CD4-positive, alpha-beta T cell treated with Interleukin-17A for 1 hour (primary cell): ENCODE measurements around the gene RGS6.
A peak's percentile ranks its signal among the peaks of the same experiment; 100 is the strongest.

Experiments
- DNase-seq: peaks from one replicate; pipeline ENCODE4 v3.0.0-alpha.2; 2020

Gene RGS6

DNA sequence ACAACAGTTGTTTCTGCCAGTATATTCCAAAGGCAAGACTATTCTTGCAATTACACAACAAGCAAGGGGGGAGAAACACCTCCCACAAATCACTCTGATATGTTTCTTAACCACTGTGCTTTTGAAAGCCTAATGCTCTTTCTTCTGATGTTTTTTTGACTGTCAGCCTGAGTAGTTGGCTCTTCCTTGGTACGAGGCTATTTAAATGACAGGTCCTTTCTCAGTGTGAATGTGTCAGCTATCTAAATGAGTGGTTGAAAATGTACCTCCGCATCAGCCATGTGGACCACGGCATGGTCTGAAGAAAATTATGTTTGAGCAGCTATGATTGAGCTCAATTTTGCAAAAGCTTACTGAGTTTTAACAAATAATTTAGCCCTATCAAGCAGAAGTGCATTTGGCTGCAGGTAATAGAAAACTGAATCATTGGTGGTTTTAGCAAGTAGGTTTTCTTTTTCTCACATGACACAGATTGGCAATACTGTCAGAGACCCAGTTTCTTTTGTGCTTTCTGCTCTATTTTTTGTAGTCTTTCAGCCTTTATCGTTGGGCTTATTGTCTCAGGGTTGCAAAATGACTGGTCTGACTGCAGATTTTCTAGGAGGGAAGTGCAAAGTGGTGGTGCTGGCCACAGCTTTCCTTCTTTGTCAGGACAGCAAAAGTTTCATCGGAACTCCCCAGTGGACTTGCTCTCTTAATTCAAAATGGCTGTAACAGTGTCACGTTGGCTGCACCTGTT lies 162.8 kb downstream of the RGS6 start:
- no peak for DNase-seq

DNA sequence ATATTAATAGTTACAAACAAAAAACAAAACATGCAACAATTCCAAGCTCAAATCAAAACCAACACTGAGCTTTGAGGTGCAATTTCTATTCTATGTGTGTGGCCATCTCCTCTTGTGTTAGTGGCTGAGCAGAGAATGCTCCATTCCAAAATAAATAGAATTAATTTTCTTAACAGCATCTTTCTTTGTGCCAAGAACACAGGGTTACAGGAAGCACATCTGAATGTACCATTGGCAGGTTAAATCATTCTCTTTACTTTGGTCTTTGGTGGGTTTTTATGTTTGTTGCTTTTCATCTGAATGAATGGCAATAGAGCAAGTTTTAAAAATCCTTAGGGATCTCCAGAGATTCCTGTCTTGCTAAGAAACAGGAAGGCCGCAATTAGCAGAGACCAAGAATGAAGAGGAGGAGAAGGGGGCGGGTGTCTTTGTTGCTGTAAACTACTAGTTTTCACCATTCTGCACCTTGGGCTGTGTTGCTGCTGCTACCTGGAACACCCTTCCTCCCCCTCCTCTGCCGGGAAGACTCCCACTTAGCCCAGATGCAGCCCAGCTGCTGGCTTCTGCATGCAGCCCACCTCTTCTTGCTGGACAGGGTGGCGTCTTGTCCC lies 165.0 kb downstream of the RGS6 start:
- no peak for DNase-seq

DNA sequence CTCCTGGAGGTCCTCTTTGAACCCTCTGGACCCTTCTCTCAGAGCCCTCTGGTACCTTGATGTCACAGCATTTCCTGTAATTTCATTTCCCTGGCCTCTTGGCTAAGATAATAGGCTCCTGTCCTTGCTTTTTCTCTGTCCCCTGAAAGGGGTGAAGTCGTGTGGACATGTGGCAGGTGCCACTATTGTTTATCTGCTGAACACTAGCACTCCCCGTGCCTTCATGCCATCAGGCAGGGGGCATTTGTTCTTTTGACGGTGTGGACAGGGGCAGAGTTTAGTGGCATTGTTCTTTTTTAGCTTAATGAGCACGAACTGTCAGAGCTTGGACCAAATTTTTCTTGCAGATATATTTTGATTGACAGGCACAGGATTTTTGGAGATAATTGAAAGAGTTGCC lies 166.0 kb downstream of the RGS6 start:
- no peak for DNase-seq

DNA sequence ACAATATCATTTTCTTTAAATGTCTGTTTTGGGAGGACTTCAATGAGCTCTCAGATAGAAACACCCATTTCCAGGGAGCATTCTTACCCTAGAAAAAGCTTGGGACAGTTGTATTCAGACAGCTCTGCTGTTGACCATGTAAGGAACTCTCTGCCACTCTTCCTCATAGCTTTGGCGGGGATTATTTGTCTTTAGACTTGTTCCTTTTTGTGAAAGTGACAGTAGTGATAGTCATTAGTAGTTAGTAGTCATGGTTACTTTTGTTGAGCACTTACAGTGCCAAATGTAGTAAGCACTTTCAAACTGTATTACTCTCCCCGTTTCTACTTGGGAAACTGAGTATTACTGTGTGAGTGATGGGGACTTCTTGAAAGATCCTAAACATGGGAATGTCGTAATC lies 167.3 kb downstream of the RGS6 start:
- no peak for DNase-seq

DNA sequence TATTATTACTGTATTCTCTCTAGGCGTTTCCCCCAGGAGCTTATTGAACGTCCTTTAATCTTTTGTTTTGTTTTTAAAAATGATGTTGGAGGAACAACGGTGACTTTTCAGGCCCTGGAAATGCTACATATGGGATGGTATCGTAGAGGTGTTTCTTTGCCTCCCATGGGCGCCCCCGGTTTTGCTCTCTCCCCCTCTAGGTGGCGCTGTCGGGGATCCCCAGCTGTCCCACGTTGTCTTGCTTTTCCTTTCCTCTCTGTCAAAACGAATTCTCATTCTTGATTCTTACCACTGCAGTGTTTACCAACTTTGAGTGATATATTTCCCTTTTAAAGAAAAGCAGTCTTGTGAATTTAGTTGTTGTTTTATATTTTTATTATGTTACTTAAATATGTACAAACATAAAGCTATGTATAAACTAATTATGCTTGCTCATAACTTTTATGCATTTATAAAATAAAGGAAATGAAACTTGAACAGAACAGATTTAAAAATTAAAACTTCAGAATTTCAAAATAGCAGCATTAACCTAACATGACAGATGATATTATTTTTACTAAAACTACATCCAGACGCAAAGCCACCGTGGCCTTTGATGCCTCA lies 171.9 kb downstream of the RGS6 start:
- peak; percentile 9 for DNase-seq

DNA sequence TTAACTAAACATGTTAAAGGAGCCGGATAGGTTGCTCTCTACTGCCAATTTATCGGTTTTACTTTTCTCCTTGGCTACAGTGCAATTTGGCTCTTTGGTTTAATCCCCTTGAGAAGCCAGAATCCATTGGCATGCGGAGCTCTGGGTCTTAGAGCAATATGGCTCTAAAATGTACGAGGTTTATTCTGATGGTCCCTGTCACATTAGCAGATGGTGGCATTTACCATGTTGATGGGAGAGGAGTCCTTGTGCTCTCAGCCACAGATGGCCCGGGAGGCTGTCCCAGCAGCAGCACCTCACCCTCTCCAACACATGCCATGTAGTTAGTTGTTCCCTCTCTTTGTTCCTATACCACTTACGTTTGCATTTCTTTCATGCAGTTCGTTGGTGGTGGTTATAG lies 179.7 kb downstream of the RGS6 start:
- no peak for DNase-seq

DNA sequence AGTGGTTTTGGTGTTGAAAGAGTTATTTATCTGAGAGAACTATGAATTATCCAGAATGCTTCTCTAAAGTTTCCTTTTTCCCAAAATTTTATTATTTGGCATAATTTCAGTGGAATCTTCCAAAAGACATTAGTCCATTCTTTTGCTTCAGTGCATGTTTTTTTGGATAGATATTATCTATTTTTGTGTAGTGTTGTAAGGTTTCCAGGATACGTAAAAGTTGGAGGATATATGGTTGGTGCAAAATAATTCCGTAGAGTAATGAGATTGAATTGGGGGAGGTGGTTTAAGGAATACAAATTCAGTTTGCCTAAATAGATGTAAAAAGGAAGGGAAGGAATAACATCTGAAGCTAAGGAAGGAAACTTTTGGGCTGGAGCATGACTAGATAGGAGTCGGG lies 186.6 kb downstream of the RGS6 start:
- no peak for DNase-seq

DNA sequence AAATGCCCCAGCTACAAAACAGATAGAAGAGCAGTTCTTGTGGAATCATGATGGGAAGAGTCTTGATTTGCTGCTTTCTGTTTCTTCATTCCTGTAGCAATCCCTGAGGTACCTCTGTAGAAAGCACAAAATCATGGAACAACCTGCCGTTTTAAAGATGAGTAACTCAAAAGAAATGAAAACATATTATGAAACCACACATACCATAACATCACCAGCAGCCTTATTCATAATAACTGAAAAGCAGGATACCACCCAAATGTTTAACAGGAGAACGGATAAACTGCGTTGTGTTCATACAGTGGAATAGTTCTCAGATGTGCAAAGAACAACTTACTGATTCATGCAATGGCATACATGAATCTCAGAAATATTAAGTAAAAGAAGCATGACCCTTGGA lies 188.1 kb downstream of the RGS6 start:
- DNase-seq = no peak

DNA sequence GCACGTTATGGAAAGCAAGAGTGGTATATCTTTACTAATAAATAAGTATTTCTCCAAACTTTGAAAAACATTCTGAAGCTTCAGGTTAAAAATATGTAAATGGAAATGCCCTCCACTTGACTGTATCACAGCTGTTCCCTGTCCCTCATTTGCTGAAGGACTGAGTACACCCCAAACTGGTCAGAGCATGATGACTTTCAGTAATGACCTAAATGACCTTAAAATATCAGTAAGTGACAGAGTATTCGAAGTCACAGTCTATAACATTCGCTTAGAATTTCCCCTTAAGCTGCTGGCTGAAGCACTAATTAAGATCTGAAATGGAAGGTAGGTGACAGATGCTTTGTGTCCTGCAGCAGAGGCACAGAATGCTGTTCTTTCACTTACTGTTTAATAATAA lies 191.5 kb downstream of the RGS6 start:
- DNase-seq = no peak

DNA sequence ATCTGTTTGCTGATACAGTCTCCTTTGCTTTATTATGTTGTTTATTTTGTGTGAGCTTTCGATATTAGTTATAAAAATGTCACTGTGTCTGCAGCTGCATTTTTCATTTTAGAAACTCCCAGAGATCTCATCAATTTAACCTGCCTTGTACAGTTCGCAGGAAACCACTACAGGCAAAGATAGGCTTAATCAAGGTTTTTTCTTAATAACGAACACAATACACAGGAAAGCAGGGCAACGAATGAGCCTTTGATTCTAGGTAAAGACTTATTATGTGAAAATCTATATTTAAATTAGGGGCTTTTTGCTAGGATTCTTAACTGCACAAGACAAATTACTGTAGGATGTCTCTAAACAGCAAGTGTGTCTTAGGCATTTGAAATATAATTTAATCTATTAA lies 191.9 kb downstream of the RGS6 start:
- DNase-seq = no peak

DNA sequence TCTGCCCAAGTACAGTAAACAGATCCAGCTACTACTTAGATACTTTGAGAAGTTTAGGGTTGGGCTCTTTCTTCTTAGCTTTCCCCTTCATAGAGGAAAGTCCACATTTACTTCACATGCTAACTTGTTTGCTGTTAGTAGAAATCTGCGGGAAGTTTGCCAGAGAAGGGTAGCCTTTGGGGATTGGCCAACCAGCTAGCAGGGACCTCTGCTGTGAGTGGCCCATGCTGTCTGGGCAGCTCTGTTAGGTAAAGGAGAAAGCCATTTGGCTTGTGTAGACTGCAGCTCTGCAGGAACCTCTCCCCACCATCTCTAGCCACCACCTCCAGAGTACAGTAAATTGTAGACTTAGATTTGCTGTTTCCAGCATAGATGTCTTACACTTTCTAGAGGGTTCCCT lies 193.9 kb downstream of the RGS6 start:
- DNase-seq = no peak

DNA sequence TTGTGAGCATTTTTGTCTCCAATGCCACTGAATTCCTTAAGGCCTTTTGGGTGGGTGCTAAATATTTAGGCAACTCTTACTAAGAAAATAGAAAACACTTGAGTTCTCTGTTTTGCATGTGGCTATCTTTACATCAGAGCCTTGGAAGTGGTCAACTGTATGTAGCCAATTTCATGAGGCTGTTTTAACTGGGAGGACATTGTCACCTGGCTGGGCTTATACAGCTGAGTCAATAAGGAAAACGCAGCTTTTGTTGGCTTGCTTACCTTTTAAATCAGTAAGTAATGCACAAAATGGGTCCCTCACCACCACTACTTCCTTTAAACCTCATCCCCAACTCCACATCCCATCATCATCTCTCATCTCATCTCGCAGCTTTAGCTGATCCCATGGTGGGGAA lies 194.3 kb downstream of the RGS6 start:
- no peak for DNase-seq

DNA sequence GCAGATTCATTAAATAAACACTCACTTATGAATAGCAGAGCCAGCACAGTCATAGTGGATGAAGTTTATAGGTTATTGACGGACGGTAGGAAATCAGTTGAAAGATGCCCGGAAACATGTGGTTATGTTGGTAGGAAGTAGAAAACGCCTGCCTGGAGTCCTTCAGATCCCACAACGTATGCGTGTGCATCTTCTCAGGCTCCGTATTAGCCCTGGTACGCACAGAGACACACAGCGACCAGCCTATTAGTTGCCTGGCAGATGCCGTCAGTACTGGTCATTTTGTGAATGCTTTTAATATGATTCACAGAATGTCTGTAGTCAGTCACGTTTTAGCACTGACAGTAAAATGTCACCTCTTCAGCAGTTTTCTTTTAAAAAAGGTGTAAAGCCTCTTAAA lies 196.4 kb downstream of the RGS6 start:
- no peak for DNase-seq

DNA sequence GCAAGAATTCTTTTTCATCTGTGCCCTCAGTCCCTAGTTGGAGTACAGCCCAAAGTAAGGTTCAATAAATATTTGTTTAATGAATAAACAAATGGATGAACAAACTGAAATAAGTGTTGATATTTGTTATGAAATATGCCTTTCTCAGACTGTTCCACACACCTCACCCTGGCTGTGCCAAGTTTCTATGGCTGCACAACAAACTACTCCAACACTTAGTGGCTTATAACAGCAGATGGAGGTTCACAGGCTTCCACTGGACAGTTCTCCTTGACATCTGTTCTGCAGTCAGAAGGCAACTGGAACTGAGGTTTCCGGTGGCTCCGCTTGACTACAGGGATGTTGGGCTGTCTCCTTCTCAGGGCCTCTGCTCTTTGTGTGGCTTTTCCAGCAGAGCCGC lies 197.1 kb downstream of the RGS6 start:
- DNase-seq = no peak

DNA sequence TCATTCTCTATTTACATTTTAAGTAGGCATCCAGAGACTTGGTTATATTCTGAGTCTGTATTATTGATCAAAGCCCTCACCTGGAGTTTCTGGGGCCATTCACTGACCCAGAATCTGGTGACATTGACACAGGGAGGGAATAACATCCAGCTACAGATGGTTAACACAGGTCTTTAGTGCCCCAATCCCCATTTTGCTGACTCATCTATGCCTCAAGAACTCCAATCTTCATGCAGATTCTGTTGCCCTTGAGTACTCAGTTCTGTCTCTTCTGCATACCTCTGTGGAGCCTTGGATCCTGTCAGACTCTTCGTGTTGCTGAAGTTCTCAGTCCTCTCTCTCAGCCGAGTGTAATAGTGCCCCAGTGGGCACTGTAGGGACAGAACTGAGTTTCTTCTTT lies 208.9 kb downstream of the RGS6 start:
- DNase-seq = no peak

DNA sequence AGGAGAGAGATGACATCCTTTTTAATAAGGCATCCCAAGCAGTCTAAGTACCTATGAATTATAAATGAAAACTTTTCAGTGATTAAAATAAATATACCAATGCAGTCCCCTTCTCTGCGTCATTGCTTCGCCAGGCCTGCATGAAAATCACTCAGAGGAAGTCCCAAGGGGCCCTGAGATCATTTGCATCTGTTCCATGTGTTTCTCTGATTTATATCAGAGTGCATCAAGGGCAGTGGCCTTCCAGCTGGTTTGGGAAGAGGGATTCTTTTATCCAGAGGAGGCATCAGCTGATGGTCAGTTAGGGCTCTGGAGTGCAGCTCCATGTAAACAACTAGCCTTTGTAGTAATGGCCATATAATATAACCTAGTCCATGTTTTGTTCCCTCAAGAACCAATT lies 210.1 kb downstream of the RGS6 start:
- no peak for DNase-seq

DNA sequence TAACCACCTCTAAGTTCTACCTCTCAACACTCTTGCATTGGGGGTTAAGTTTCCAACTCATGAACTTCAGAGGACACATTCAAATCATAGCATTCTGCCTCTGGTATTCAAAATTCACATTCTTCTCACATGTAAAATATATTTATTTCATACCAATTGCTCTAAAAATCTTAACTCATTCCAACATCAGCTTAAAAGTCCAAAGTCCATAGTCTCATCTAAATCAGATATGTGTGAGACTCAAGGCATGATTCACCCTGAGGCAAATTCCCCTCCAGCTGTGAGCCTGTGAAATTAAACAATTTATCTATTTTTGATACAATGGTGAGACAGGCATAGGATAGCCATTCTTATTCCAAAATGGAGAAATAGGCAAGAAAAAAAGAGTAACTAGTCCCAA lies 214.0 kb downstream of the RGS6 start:
- DNase-seq = no peak

DNA sequence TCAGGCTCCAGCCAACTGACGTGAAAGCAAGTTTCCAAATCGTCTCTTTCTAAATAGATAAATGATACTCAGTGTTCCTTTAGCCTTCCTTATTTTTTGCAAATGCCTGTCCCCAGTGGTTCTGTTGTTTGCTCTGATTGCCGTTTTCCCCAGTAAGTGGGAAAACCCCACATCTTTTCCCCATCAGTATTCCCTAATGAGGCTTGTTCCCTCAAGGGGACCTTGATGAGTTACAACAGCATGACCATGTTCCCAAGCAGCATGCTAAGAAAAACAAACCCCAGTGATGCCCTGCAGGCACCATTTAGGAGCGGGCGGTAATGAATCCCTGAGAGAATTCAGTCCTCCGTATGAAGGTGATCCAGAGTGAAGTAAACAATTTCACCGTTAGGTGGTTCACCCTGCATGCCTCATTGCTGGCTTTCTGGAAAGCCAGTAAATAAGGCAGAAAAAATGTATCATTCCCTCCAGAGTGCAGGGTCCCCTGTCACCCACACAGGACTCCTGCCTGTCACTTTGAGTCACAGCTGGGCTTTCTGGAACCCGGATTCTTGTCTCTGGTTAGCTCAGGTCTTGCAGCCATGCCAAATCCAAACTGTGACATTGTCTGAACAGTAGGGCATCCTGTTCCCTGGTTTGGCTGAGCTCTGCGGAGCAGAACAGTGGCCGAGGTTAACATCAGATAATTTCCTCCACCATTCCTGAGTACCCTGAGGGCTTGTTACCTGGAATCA lies 222.6 kb downstream of the RGS6 start:
- DNase-seq = no peak

DNA sequence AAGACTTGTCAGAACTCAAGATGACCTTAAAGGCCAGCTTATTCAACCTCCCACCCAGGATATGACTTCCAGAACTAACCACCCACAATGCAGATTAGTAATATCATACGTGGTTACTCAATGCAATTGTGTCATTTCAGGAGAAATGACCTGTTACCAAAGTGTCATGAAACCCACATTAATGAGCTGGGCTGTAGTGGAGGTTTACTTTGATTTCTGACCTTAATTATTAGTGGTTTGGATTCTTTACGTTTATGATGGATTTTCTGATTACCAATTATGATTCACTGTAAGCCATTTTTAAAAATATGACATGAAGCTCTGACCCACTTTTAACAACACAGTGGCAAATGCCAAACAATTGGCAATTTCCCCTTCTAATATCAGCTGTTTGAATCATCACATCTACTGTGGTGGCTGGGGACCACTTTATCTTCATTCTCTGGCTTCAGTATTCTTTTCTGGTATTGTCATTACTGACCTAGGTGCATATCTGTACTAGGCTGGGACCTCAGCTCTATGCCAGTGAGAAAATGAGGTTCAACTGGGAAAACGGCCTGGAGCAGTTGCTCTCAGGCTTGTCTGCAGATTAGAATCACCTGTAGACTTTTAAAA lies 223.3 kb downstream of the RGS6 start:
- DNase-seq = no peak

DNA sequence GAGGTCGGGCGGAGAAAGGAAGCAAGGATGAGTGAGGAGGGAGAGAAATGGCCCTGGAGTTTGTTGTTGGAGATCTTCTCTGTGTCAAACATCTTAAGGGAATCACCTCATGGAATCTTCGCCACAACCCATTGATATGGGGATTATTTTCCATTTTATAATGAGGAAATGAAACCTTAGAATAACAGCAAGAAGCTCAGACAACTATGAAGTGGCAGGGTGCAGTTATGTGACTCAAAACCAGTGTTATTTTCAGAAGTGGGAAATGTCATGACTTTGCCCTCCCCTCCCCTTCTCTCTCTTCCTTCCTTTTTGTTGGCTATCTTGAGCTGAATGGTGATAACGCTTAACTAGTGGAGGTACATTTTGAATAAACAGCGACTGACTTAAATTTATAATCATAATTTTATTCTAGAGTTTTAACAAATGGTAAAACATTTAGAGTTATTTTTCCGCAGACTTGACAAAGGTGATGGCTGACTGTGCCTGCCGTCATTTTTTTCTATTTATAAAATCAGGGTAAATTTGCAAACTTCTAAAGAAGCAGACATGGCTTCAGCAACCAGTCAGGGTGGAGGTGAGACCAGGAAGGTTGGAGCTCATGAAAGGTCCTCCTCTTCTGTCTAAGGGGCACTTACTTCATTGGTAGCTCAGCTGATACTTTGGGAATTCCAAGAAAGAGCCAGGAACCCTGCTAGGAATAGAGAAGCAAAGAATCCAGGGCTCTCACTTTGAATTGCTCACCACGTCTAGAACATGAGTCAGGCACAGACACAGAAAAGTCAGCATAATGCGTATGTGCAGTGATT lies 232.4 kb downstream of the RGS6 start:
- DNase-seq = no peak

DNA sequence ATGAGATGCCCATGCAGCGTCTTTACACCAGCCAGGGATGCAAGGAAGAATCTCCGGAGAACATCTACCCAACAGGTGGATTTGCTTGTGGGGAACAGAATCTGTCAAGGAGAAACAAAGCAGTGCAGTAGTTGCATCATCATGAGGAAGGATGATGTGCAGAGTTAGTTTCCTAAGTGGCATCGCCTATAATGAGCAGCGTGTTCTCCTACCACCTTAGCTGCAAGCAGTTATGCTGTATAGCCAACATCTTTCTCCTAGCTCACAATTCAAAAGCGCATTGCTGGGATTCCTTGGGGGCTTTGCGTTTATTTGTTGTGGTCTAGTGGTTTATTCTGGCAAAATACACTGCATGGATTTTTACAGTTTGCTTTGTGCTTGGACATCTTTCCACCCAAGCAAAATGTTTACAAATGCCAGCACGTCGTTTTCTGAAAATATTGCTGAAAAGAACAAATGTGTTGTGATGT lies 233.0 kb downstream of the RGS6 start:
- DNase-seq = no peak

DNA sequence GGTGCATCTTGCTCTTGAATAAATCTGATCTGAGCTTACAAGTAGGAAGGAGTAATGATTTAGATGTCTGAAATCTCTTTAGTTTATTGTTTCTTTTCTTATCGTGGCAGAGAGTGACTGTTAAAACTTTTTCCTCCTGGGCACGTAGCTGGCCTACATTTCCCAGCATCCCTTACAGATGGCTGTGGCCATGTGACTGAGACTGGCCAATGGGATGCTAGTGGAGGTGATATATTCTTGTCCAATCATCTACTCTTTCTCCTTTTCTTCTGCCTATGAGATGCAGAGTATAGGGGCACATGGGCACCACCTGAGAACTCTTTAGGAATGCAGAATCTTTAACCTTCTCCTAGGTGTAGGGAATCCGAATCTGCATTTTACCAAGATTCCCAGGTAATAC lies 237.3 kb downstream of the RGS6 start:
- no peak for DNase-seq

DNA sequence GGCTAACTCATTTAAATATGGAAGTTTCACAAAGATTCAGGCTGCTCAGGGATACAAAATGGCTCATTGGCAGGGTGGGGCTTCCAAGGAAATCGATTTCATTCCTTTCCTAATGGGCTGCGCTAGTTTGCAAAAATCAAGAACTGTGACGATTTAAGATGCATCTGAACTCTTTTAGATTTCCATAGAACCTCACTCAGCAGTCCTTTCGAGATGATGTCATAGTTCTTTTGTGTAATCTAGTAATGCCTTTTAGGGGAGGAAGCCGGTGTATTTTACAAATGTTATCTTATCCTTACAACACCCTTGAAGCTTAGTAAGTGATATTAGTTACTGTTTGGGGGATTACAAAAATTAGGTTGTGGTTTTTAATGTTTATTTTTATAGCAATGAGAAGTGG lies 239.8 kb downstream of the RGS6 start:
- no peak for DNase-seq
